ENCODE results near the gene ANXA11. TPM values are rescaled to one million over a fixed set of nuclear protein-coding genes. Genes with fewer than 3 reads are reported as not detected.
A peak's percentile ranks its signal among the peaks of the same experiment; 100 is the strongest.

The ANXA11 gene
- total and polyA plus RNA-seq, 2 of the 4 experiments (the other 2 are of a cell fraction) = 39.4 to 109 TPM

DNA sequence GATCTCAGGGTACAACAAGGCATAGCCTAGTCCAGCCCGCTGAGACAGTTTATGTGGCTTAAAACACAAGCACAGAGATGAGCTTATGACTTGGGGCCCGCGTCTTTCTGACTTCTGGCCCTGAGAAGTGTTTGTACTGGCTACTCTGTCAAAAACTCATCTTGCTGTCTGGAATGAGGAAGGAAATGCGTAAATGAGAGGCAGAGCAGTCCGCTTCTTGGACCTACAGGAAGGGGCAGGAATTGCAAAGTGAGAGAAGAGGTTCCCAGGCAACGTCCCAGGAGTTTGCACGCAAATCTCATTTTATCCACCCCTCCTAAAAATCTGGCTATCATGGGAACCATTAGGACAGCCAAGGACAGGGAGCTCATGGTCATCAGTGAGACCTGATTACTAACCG, 5.5 kb downstream of the ANXA11 start:
- no peaks in the 10 kb centered on the region for H3K9me3 ChIP-seq (ENCODE audit: control insufficient read depth, insufficient read depth, low read length)
- peak overlapping the region; percentile 17 for H2AK9ac ChIP-seq (replicated peaks; ENCODE audit: low read depth, low read length, poor library complexity)
- H3K4ac ChIP-seq (ENCODE audit: low read depth, low read length) = peak overlapping the region; percentile 51; the same call in 1 of the 2 replicates
- H3K56ac ChIP-seq (ENCODE audit: extremely low read depth, insufficient read depth, low read length) = no peak overlapping the region
- TF ChIP-seq, protein P1, sequence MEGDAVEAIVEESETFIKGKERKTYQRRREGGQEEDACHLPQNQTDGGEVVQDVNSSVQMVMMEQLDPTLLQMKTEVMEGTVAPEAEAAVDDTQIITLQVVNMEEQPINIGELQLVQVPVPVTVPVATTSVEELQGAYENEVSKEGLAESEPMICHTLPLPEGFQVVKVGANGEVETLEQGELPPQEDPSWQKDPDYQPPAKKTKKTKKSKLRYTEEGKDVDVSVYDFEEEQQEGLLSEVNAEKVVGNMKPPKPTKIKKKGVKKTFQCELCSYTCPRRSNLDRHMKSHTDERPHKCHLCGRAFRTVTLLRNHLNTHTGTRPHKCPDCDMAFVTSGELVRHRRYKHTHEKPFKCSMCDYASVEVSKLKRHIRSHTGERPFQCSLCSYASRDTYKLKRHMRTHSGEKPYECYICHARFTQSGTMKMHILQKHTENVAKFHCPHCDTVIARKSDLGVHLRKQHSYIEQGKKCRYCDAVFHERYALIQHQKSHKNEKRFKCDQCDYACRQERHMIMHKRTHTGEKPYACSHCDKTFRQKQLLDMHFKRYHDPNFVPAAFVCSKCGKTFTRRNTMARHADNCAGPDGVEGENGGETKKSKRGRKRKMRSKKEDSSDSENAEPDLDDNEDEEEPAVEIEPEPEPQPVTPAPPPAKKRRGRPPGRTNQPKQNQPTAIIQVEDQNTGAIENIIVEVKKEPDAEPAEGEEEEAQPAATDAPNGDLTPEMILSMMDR (conservative IDR thresholded peaks at IDR 0.05; ENCODE audit: low read depth, low read length) = peak; percentile 26; the same call in 1 of the 2 replicates
- TF ChIP-seq MAZ (IDR thresholded peaks at IDR 0.05; ENCODE audit: borderline replicate concordance, low read depth, low read length) = no peak
- no peak overlapping the region for H2BK5ac ChIP-seq (ENCODE audit: low read depth, low read length, poor library complexity, severe bottlenecking)
- no peak overlapping the region for H3K18ac ChIP-seq (ENCODE audit: low read depth, low read length)
- ATAC-seq (ENCODE audit: low read depth) (peak; percentile 8), DNase-seq (peak; percentile 82)
- peaks cover 37% of the 10 kb centered on the region for H3K4me1 ChIP-seq (ENCODE audit: control insufficient read depth, insufficient read depth, low read length)
- H3K14ac ChIP-seq (replicated peaks; ENCODE audit: low read depth, low read length) = no peak overlapping the region; the same call in 1 of the 2 replicates
- H3K9ac ChIP-seq (ENCODE audit: low read depth, low read length) = no peak overlapping the region
- peaks cover 7% of the 10 kb centered on the region; the same call in 1 of the 2 replicates for H3K36me3 ChIP-seq (ENCODE audit: control insufficient read depth, insufficient read depth, low read length)
- dilution Hi-C loops (cut with HindIII; ENCODE audit: low sequenced_read_pairs, unreplicated experiment) = no loop called here
- in situ Hi-C loops (cut with MboI; ENCODE audit: low sequenced_read_pairs) = loop anchor here (10.0 kb wide), 1 partner anchor 45 kb away; no protein-coding TSS in a partner anchor
- H3K23ac ChIP-seq (ENCODE audit: low read depth, low read length) = peak overlapping the region; percentile 61; the same call in 1 of the 2 replicates
- no peaks in the 10 kb centered on the region for H3K27me3 ChIP-seq (ENCODE audit: control insufficient read depth, insufficient read depth, low read length)
- H2AK5ac ChIP-seq (ENCODE audit: low read depth, low read length) = 0 out of 2 replicates have a peak overlapping the region, but pooled peaks have one; percentile 17
- no TSS peak for BruUV-seq (replicated peaks)
- no peak overlapping the region for H3K4me3 ChIP-seq (ENCODE audit: insufficient read depth, low read depth, low read length)
- peaks cover 91% of the 10 kb centered on the region for H4K20me1 ChIP-seq (ENCODE audit: insufficient read depth, low read length)
- H3K9me1 ChIP-seq (ENCODE audit: insufficient read depth, low read length) = peaks cover 46% of the 10 kb centered on the region
- no peak overlapping the region for H2AFZ ChIP-seq (replicated peaks; ENCODE audit: low read length, poor library complexity)
- CTCF ChIA-PET = no interaction called here
- peak overlapping the region; percentile 57 for H3K4me2 ChIP-seq (ENCODE audit: low read depth, low read length)
- 20% methylated on average over 2 of the region's 8 CpGs; no CpG with 5 or more reads in 1 of the 2 experiments for WGBS, 2 experiments (ENCODE audit: extremely low coverage in 2 of 2, insufficient read length in 1 of 2)
- intact Hi-C loops (cut with micrococcal nuclease) = no loop called here
- peak overlapping the region; percentile 24; the same call in 1 of the 2 replicates for H3K27ac ChIP-seq (ENCODE audit: insufficient read depth, low read length)
- H2BK120ac ChIP-seq (ENCODE audit: low read depth, low read length) = no peak overlapping the region
- peaks cover 9 to 82% of the 10 kb centered on the region in 2 experiments; a peak in 3 of 4 replicates for H3K79me1 ChIP-seq (ENCODE audit: low read depth in 1 of 2, low read length in 2 of 2)
- H4K8ac ChIP-seq (ENCODE audit: low read depth in 2 of 2, low read length in 2 of 2) = peak overlapping the region in 1 of 2 experiments; percentile 29; a peak in 1 of 4 replicates
- no peak overlapping the region for H2BK20ac ChIP-seq (ENCODE audit: low read depth, low read length)
- POLR2A ChIA-PET (ENCODE audit: unreplicated experiment) = no interaction called here
- H4K91ac ChIP-seq (ENCODE audit: insufficient read depth, low read depth, low read length) = 0 out of 2 replicates have a peak overlapping the region, but pooled peaks have one; percentile 13
- H4K5ac ChIP-seq (ENCODE audit: low read depth, low read length) = no peak overlapping the region
- H2BK15ac ChIP-seq (ENCODE audit: low read depth, low read length) = no peak overlapping the region
